Skeletal muscle cell (primary cell): ENCODE results near the gene TPRX2.
"Not testable (repeated sequence)": the region's sequence is repeated elsewhere in the genome, so short reads cannot be mapped to it uniquely, and the experiment has no call there.

Source experiments
- DNase-seq: peaks from one replicate; pipeline ENCODE4 v3.0.0-alpha.2; 2010; ENCODE audit warnings: low read depth
- H3K4me3 ChIP-seq: 2 replicates; pipeline ENCODE4 v1.5.1; 2011; ENCODE audit warnings: low read depth, mild to moderate bottlenecking, control low read depth, low read length, moderate library complexity

Gene TPRX2

GRCh38 chr19:47858646-47859285 lies at the start of gene TPRX2:
TSS of gene TPRX2 (plus strand) at chr19:47859235. CDS start at chr19:47859247, 12 bp downstream.
- not testable (repeated sequence) for H3K4me3 ChIP-seq, DNase-seq

GRCh38 chr19:47813304-47813994 lies 45.6 kb upstream of the TPRX2 start:
- H3K4me3 ChIP-seq: no peak overlapping the region
- DNase-seq: no peak

DNA sequence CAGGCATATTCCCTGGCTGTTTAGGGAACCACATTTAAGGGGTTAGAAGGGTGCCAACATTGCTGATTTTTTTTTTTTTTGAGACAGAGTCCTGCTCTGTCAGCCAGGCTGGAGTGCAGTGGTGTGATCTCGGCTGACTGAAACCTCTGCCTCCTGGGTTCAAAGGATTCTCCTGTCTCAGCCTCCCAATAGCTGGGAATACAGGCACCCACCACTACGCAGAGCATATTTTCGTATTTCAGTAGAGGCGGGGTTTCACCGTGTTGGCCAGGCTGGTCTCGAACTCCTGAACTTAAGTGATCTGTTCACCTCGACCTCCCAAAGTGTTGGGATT lies 45.1 kb upstream of the TPRX2 start:
- DNase-seq: no peak
- no peak overlapping the region for H3K4me3 ChIP-seq

- DNase-seq: not testable (repeated sequence)
Observed at GRCh38 chr19:47816270-47816669, 42.8 kb upstream of the TPRX2 start.

GRCh38 chr19:47818221-47818620 lies 40.8 kb upstream of the TPRX2 start:
- not testable (repeated sequence) for DNase-seq, H3K4me3 ChIP-seq

More at GRCh38 chr19:47816270-47816669, 42.8 kb upstream of the TPRX2 start:
- not testable (repeated sequence) for H3K4me3 ChIP-seq

- no peak overlapping the region for H3K4me3 ChIP-seq
- DNase-seq: no peak
Observed at GRCh38 chr19:47819858-47820257, 39.2 kb upstream of the TPRX2 start.

DNA sequence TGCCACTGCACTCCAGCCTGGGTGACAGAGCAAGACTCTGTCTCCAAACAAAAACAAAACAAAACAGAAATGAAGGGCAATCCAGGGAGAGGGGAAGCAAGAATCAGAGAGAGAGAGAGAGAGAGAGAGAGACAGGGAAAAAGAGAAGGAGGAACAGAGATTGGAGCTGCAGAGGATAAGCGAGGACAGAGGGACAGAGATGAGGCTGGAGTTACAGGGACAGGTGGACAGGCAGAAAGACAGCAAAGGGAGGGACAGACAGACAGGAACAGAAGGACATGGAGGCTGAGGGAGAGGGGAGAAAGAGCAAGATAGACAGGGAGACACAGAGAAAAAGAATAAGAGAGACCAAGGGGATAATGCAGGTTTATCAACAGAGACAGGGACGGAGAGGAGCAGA lies 38.6 kb upstream of the TPRX2 start:
- H3K4me3 ChIP-seq: no peak overlapping the region
- no peak for DNase-seq

GRCh38 chr19:47821460-47822020 lies 37.5 kb upstream of the TPRX2 start, which contains the start of gene CRX:
TSS of gene CRX (plus strand) at chr19:47821937. CDS start at chr19:47834444, 12,507 bp downstream.
- no peak within 1 kb of the TSS for H3K4me3 ChIP-seq
- no peak for DNase-seq

DNA sequence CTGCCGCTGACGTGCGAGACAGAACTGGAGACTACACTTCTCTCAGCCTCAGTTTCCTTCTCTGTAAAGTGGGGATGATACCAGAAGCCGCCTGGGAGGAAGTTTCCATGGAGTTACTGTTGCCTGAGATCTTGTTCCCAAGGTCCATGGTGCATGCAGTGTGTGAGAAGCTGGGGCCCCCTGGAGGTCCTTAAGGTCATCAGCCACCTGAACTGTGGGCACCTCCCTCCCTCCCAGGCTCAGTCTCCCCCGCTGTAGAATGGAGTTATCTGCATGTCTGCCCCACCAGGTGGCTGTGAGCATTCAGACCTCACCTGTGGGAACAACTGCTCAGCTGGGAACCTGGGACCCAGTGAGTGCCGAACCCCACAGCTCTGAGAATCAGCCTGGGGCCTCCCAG lies 34.6 kb upstream of the TPRX2 start:
- no peak overlapping the region for H3K4me3 ChIP-seq
- DNase-seq: no peak

- DNase-seq: no peak
- H3K4me3 ChIP-seq: no peak overlapping the region
Observed at GRCh38 chr19:47826800-47827199, 32.2 kb upstream of the TPRX2 start.

DNA sequence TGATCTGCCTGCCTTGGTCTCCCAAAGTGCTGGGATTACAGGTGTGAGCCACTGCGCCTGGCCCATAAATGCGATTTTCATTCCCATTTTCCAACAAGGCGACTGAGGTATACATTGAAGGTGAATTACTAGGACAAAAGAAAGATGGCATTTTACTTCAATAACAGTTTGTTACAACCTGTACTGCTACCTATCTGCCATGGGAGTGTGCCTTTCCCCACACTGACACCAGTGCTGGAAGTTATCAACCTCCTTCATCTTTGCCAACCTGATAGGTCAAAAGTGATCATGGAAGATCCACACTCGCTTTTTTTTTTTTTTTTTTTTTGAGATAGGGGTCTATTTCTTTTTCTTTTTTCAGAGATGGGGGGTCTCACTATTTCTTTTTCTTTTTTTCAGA lies 26.3 kb upstream of the TPRX2 start:
- DNase-seq: no peak
- no peak overlapping the region for H3K4me3 ChIP-seq

DNA sequence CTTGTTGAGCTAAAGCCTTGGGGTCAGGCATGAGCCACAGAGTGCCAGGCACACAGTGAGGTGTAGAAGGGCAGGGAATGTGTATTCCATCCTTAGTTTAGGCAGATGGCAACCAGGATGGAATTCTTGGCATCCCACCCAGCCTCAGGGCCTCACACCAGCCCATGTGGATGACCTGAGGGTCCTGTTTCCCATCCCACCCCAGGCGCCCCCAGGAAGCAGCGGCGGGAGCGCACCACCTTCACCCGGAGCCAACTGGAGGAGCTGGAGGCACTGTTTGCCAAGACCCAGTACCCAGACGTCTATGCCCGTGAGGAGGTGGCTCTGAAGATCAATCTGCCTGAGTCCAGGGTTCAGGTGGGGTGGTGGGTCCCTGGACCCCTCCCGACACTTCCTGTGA lies 23.0 kb upstream of the TPRX2 start:
- DNase-seq: no peak
- no peak overlapping the region for H3K4me3 ChIP-seq

DNA sequence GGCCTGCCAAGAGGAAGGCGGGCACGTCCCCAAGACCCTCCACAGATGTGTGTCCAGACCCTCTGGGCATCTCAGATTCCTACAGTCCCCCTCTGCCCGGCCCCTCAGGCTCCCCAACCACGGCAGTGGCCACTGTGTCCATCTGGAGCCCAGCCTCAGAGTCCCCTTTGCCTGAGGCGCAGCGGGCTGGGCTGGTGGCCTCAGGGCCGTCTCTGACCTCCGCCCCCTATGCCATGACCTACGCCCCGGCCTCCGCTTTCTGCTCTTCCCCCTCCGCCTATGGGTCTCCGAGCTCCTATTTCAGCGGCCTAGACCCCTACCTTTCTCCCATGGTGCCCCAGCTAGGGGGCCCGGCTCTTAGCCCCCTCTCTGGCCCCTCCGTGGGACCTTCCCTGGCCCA lies 19.6 kb upstream of the TPRX2 start:
- H3K4me3 ChIP-seq: no peak overlapping the region
- no peak for DNase-seq

GRCh38 chr19:47839913-47840312 lies 19.1 kb upstream of the TPRX2 start:
- H3K4me3 ChIP-seq: no peak overlapping the region
- no peak for DNase-seq

- H3K4me3 ChIP-seq: no peak overlapping the region
- no peak for DNase-seq
Observed at GRCh38 chr19:47842941-47843340, 16.1 kb upstream of the TPRX2 start.

DNA sequence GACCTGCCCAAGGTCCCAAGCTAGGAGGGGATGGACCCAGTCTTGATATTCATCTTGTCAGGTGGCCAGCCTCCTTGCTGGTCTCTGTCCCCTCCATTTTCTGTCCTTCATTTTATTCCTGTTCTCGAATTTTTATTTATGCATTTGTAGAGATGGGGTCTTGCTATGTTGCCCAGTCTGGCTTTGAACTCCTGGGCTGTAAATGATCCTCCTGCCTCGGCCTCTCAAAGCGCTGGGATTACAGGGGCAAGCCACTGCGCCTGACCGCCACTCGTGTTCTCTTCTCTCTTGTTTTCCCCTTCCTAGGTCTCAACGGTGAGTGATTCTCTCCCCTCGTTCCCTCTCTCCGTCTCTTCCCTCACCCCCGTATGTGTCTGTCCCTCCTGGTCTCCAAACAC lies 10.6 kb upstream of the TPRX2 start:
- DNase-seq: no peak
- H3K4me3 ChIP-seq: no peak overlapping the region

DNA sequence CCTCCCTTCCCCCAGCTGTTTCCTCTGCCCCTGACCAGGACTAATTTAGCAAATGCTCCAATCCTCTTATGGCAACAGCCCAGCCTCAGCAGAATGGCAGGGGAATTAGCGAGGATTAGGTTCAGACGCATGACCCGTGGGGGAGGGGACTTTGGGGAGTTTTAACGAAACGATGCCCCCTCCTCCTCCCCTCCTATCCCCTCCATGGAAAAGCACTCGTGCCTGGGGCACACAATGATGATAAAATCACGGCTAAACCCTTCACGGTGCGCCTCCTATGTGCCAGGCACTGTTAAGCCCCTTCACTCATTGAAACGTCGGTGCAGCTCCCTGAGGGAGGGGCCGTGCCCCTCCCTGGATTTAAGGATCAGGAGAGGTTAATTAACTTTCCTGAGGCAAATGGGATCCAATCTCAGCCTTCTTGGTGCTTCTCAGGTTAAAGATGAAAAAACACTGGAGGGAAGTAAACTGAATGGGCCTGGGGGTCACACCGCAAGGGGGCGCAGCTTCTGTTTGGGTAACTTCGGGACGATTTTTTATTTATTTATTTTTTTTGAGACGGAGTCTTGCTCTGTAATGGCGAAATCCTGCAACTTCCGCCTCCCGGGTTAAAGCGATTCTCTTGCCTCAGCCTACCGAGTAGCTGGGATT lies 10.1 kb upstream of the TPRX2 start:
- H3K4me3 ChIP-seq: no peak overlapping the region
- no peak for DNase-seq

GRCh38 chr19:47853003-47853402 lies 6.0 kb upstream of the TPRX2 start:
- H3K4me3 ChIP-seq: no peak overlapping the region

GRCh38 chr19:47854459-47854858 lies 4.6 kb upstream of the TPRX2 start:
- no peak overlapping the region for H3K4me3 ChIP-seq
- DNase-seq: no peak

More at GRCh38 chr19:47853003-47853402, 6.0 kb upstream of the TPRX2 start:
- DNase-seq: no peak

DNA sequence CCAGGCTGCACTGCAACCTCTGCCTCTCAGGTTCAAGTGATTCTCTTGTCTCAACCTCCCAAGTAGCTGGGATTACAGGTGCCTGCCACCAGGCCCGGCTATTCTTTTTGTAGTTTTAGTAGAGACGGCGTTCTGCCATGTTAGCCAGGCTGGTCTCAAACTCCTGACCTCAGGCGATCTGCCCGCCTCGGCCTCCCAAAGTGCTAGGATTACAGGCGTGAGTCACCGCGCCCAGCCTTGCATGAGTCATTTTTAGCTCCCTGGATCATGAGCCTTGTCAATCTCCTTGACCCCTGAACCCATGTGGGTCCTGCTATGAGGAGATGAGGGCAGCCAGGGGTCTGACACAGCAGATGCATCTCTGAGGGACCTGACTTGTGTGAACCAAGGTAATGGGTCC lies 804 bp upstream of the TPRX2 start:
- not testable (repeated sequence) for DNase-seq, H3K4me3 ChIP-seq
